ENCODE measurements around the gene TNS1.

DNA sequence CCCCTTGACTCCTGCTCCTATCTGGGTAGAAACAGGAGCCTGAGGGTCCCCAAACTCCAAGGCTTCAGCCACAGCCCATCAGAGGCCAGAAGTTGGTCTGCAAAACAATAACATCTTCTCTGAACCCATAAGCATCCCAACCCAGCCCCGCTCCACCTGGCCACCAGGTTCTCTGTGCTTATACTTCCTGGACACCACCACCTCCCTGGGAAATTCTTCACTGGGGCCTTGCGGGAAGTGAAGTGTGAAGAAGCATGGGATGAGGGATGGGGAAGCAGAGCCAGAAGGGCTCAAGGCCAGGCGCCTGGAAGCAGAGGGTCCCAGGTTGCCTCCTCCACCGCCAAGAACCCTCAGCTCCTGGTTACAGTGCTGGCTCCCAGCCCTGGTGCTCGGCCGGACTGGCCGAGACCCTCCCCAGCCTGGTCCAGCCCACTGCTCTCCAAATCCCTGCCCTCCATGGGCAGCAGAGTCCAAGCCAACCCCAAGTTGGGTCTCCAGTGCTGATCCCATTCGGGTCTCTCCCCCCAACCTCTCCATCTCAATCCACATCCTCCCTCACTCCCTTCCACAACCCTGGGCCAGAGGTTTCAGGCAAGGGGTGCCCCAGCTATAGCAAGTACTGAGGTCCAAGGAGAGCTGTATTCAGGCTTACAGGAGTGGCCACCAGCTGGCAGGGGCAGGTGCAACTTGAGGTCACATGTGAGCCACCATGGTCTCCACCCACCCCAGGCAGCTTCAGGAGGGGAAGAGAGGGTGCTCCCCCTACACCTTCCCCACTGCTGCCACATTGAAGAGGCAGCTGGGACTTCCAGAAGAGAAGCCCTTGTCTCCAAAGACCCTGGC is 60.7 kb downstream of the TNS1 start:
- TF ChIP-seq EZH2 (IDR thresholded peaks at IDR 0.05; ENCODE audit: insufficient read depth, poor library complexity, severe bottlenecking), result no peak
- TF ChIP-seq EZH2phosphoT487 (IDR thresholded peaks at IDR 0.05; ENCODE audit: insufficient read depth, low read depth), result no peak

All from GM23248 (cell line).